ENCODE data around the gene DGKQ. TPM values are rescaled to one million over a fixed set of nuclear protein-coding genes. Genes with fewer than 3 reads are reported as not detected.

DGKQ gene
- total and polyA plus RNA-seq, 2 of the 13 experiments (the other 11 are each of a cell fraction or from before 2014, with no cell fraction given): 4.5 to 7.2 TPM

GRCh38 chr4:986879-987623 is 13.7 kb upstream of the DGKQ start, which contains the start of gene IDUA (continued):
- TF ChIP-seq PRMT3 (CRISPR knock-in tag; IDR thresholded peaks at IDR 0.05; ENCODE audit: borderline replicate concordance, low read depth): no peak
- no peak for TF ChIP-seq BHLHE40 (IDR thresholded peaks at IDR 0.05; ENCODE audit: low read length)
- no peak for TF ChIP-seq SRSF1 (optimal IDR thresholded peaks at IDR 0.05; ENCODE audit: low read depth, low read length)
- TF ChIP-seq SIN3A (IDR thresholded peaks at IDR 0.05; ENCODE audit: borderline replicate concordance, low read depth, low read length): peak; percentile 45; the same call in 1 of the 2 replicates
- no peak for TF ChIP-seq ZFP36L1 (CRISPR knock-in tag; IDR thresholded peaks at IDR 0.05)
- TF ChIP-seq SNAI1 (CRISPR knock-in tag; IDR thresholded peaks at IDR 0.05; ENCODE audit: borderline replicate concordance): no peak
- no peak for TF ChIP-seq MAFF (IDR thresholded peaks at IDR 0.05; ENCODE audit: low read depth, low read length)
- no peak for TF ChIP-seq SETDB1 (CRISPR knock-in tag; IDR thresholded peaks at IDR 0.05; ENCODE audit: borderline replicate concordance)
- TF ChIP-seq BATF2 (CRISPR knock-in tag; IDR thresholded peaks at IDR 0.05): peak; percentile 32; the same call in 1 of the 2 replicates
- TF ChIP-seq FIP1L1 (IDR thresholded peaks at IDR 0.05; ENCODE audit: borderline replicate concordance, insufficient read depth, low read depth, low read length): peak; percentile 89
- TF ChIP-seq MAX (IDR thresholded peaks at IDR 0.05): no peak
- 0 out of 2 replicates have a peak, but pooled peaks have one; percentile 47 for TF ChIP-seq ZNF510 (CRISPR knock-in tag; IDR thresholded peaks at IDR 0.05; ENCODE audit: low read depth)
- TF ChIP-seq ARHGAP35 (CRISPR knock-in tag; IDR thresholded peaks at IDR 0.05; ENCODE audit: borderline replicate concordance): no peak
- TF ChIP-seq HCFC1 (IDR thresholded peaks at IDR 0.05; ENCODE audit: low read depth, low read length): no peak
- TF ChIP-seq ZNF512B (CRISPR knock-in tag; IDR thresholded peaks at IDR 0.05; ENCODE audit: borderline replicate concordance): no peak
- TF ChIP-seq HNF1B (CRISPR knock-in tag; IDR thresholded peaks at IDR 0.05): peak; percentile 70; the same call in 1 of the 2 replicates
- peak; percentile 73; the same call in 1 of the 2 replicates for TF ChIP-seq JDP2 (CRISPR knock-in tag; IDR thresholded peaks at IDR 0.05; ENCODE audit: borderline replicate concordance)
- no peak for TF ChIP-seq HOMEZ (CRISPR knock-in tag; IDR thresholded peaks at IDR 0.05; ENCODE audit: low read depth)
- TF ChIP-seq ZNF576 (CRISPR knock-in tag; IDR thresholded peaks at IDR 0.05): 0 out of 2 replicates have a peak, but pooled peaks have one; percentile 77
- TF ChIP-seq ZSCAN25 (CRISPR knock-in tag; IDR thresholded peaks at IDR 0.05): 0 out of 2 replicates have a peak, but pooled peaks have one; percentile 45
- peak; percentile 78 for TF ChIP-seq HNRNPLL (IDR thresholded peaks at IDR 0.05; ENCODE audit: low read depth, low read length, poor library complexity, severe bottlenecking)
- TF ChIP-seq HOXA3 (CRISPR knock-in tag; IDR thresholded peaks at IDR 0.05): peak; percentile 74
